ENCODE data around the gene TGFA. TPM values are rescaled to one million over a fixed set of nuclear protein-coding genes. Genes with fewer than 3 reads are reported as not detected.

TGFA gene
- total RNA-seq (2014; rRNA removed; shearing (Covaris generic)) = not detected in 2 replicates
- total RNA-seq (2022) = not detected in 2 replicates
- percentile 9 among the genes with signal in this experiment for Bru-seq, nascent RNA
- percentile 8 among the genes with signal in this experiment for BruChase-seq, experiment 1, labeled RNA remaining after a 6-hour chase
- BruChase-seq, experiment 2, labeled RNA remaining after a 2-hour chase = percentile 12 among the genes with signal in this experiment
- long read RNA-seq = 0 reads

GRCh38 chr2:70553584-70554337, at the start of gene TGFA:
Gene TGFA (minus strand): TSS chr2:70553826. CDS start chr2:70553767, 59 bp downstream.
- BruUV-seq (replicated peaks) = no TSS peak
- H3K27ac ChIP-seq (ENCODE audit: low read depth, low read length, poor library complexity, severe bottlenecking) = no peak within 1 kb of the TSS
- H3K9me3 ChIP-seq (ENCODE audit: low read length) = no peaks in the 10 kb centered on the region
- no peak within 1 kb of the TSS for H2AFZ ChIP-seq (ENCODE audit: low read length)
- TF ChIP-seq EZH2phosphoT487 (IDR thresholded peaks at IDR 0.05; ENCODE audit: borderline replicate concordance, low read depth, low read length) = no peak
- peak; percentile 50; the same call in 1 of the 2 replicates for TF ChIP-seq CTCF (conservative IDR thresholded peaks at IDR 0.05; ENCODE audit: low read length)
- DNase-seq (ENCODE audit: low spot score) = no peak
- H3K36me3 ChIP-seq (ENCODE audit: insufficient read depth, low read length) = no peaks in the 10 kb centered on the region
- H3K79me2 ChIP-seq (ENCODE audit: insufficient read depth, low read depth, low read length) = no peaks in the 10 kb centered on the region
- ChIA-PET CTCF (ENCODE audit: unreplicated experiment) (no interaction called here), POLR2A (no interaction called here)
- no peak within 1 kb of the TSS for H3K4me2 ChIP-seq (ENCODE audit: low read length)
- H4K20me1 ChIP-seq (ENCODE audit: insufficient read depth, low read length) = no peaks in the 10 kb centered on the region
- H3K4me3 ChIP-seq (ENCODE audit: low read depth, low read length, poor library complexity, severe bottlenecking) = no peak within 1 kb of the TSS
- H3K9me2 ChIP-seq (ENCODE audit: insufficient read depth, low read length) = no peaks in the 10 kb centered on the region
- intact Hi-C loops (cut with micrococcal nuclease; ENCODE audit: unreplicated experiment) = no loop called here
- H3K4me1 ChIP-seq (ENCODE audit: insufficient read depth, low read length, poor library complexity, severe bottlenecking) = no peaks in the 10 kb centered on the region

- Histone ChIP-seq H3K4me3 (ENCODE audit: low read depth, low read length, poor library complexity, severe bottlenecking) (no peak overlapping the region), H3K9me2 (ENCODE audit: insufficient read depth, low read length) (no peaks in the 10 kb centered on the region), H3K4me1 (ENCODE audit: insufficient read depth, low read length, poor library complexity, severe bottlenecking) (no peaks in the 10 kb centered on the region), H3K27ac (ENCODE audit: low read depth, low read length, poor library complexity, severe bottlenecking) (no peak overlapping the region), H3K4me2 (ENCODE audit: low read length) (no peak overlapping the region), H2AFZ (ENCODE audit: low read length) (no peak overlapping the region), H4K20me1 (ENCODE audit: insufficient read depth, low read length) (no peaks in the 10 kb centered on the region), H3K9me3 (ENCODE audit: low read length) (no peaks in the 10 kb centered on the region), H3K36me3 (ENCODE audit: insufficient read depth, low read length) (no peaks in the 10 kb centered on the region), H3K79me2 (ENCODE audit: insufficient read depth, low read depth, low read length) (no peaks in the 10 kb centered on the region)
- BruUV-seq (replicated peaks) = no TSS peak
- intact Hi-C loops (cut with micrococcal nuclease; ENCODE audit: unreplicated experiment) = no loop called here
- CTCF ChIA-PET (ENCODE audit: unreplicated experiment) = no interaction called here
- TF ChIP-seq CTCF (conservative IDR thresholded peaks at IDR 0.05; ENCODE audit: low read length) (peak; percentile 43), EZH2phosphoT487 (IDR thresholded peaks at IDR 0.05; ENCODE audit: borderline replicate concordance, low read depth, low read length) (no peak)
- DNase-seq (ENCODE audit: low spot score) = no peak
- POLR2A ChIA-PET = no interaction called here
Observed at GRCh38 chr2:70603066-70603465, 49.4 kb upstream of the TGFA start.

GRCh38 chr2:70598197-70598596, 44.6 kb upstream of the TGFA start:
- POLR2A ChIA-PET = no interaction called here
- CTCF ChIA-PET (ENCODE audit: unreplicated experiment) = no interaction called here
- no peaks in the 10 kb centered on the region for H3K9me3 ChIP-seq (ENCODE audit: low read length)

More at GRCh38 chr2:70598197-70598596, 44.6 kb upstream of the TGFA start:
- Histone ChIP-seq H3K4me3 (ENCODE audit: low read depth, low read length, poor library complexity, severe bottlenecking) (no peak overlapping the region), H2AFZ (ENCODE audit: low read length) (no peak overlapping the region), H3K4me1 (ENCODE audit: insufficient read depth, low read length, poor library complexity, severe bottlenecking) (no peaks in the 10 kb centered on the region), H3K36me3 (ENCODE audit: insufficient read depth, low read length) (no peaks in the 10 kb centered on the region), H3K27ac (ENCODE audit: low read depth, low read length, poor library complexity, severe bottlenecking) (no peak overlapping the region), H3K79me2 (ENCODE audit: insufficient read depth, low read depth, low read length) (no peaks in the 10 kb centered on the region), H3K4me2 (ENCODE audit: low read length) (no peak overlapping the region), H4K20me1 (ENCODE audit: insufficient read depth, low read length) (no peaks in the 10 kb centered on the region), H3K9me2 (ENCODE audit: insufficient read depth, low read length) (no peaks in the 10 kb centered on the region)
- intact Hi-C loops (cut with micrococcal nuclease; ENCODE audit: unreplicated experiment) = no loop called here
- DNase-seq (ENCODE audit: low spot score) = no peak
- BruUV-seq (replicated peaks) = no TSS peak
- TF ChIP-seq EZH2phosphoT487 (IDR thresholded peaks at IDR 0.05; ENCODE audit: borderline replicate concordance, low read depth, low read length) (no peak), CTCF (conservative IDR thresholded peaks at IDR 0.05; ENCODE audit: low read length) (no peak)
